ENCODE measurements around the gene MAD1L1.

The MAD1L1 gene

DNA sequence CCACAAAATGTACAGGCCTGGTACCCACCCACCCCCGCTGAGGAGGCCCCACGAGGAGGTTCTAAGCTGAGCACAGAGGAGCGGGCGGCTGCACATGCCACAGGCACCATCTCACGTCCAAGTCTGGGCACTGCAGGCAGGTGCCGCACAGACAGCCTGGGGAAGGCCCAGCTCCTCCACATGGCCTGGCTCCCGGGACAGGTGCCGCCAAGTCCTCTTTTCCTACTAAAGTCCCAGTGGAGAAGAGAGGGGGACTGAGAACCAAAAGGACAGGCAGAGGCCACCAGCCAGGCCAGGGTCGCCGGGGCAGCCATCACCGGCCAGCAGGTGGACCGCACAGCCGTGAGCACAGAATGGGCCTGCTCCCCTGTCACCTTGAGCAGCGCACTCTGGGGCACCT lies 91.1 kb downstream of the MAD1L1 start:
- TF ChIP-seq GATA2 (IDR thresholded peaks at IDR 0.05; ENCODE audit: low read depth, low read length), result no peak
- no peak for TF ChIP-seq GATA3 (IDR thresholded peaks at IDR 0.05; ENCODE audit: low read depth, low read length)

DNA sequence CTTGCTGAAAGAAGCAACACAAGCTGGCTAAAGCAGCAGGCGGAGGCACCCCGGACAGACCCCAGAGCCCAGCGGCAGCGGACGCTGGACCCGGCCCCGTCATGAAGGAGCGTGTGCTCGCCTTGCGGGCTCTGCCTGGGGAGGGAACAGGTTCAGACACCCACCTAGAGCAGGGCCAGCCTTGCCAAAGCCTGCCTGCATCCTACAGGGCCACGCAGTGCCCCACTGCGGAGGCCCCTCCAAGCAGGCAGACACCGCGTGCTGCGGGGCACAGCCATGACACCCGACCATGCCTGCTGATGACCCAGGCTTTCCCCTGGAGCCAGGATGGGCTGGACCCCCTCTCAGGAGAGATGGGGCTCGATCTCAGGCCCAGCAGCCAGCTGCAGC lies 91.7 kb downstream of the MAD1L1 start:
- TF ChIP-seq GATA3 (IDR thresholded peaks at IDR 0.05; ENCODE audit: low read depth, low read length) (no peak), GATA2 (IDR thresholded peaks at IDR 0.05; ENCODE audit: low read depth, low read length) (no peak)

DNA sequence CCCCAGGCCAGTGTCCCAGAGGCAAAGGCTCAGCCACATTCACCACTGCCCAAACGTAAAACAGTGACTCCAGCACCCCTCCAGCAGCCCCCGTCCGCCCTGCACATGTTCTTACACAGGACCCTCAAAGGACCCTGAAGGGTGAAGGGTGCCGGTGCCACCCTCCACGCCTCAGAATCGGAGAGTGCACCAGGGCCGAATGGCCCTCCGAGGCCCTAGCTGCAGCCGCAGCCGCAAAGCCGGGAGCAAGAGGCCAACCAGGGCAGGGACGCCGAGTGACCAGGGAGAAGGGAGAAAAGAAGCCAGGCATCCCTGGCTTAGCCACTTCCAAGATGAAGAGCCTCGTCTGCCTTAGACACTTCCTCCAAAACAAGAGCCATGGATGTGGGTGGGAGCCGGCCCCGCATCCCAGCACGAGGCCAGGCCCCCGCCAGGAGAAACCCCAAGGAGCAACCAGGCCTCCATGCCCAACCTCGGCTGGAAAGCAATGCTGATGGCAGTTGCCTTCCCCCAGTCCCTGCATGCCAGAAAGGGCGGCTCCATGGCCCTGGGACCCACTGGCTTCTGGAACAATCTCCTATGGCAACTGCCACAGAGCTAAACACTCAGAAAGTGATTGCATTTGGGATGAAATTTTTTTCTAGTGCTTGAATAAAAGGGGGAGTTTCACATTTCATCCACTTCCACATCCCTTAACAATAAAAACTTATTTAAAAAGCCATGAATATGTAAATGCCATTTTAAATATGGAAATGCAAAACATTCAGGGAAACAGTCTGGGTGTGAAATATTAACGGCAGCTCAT lies 92.3 kb downstream of the MAD1L1 start:
- TF ChIP-seq GATA2 (IDR thresholded peaks at IDR 0.05; ENCODE audit: low read depth, low read length), result no peak
- TF ChIP-seq GATA3 (IDR thresholded peaks at IDR 0.05; ENCODE audit: low read depth, low read length), result no peak

DNA sequence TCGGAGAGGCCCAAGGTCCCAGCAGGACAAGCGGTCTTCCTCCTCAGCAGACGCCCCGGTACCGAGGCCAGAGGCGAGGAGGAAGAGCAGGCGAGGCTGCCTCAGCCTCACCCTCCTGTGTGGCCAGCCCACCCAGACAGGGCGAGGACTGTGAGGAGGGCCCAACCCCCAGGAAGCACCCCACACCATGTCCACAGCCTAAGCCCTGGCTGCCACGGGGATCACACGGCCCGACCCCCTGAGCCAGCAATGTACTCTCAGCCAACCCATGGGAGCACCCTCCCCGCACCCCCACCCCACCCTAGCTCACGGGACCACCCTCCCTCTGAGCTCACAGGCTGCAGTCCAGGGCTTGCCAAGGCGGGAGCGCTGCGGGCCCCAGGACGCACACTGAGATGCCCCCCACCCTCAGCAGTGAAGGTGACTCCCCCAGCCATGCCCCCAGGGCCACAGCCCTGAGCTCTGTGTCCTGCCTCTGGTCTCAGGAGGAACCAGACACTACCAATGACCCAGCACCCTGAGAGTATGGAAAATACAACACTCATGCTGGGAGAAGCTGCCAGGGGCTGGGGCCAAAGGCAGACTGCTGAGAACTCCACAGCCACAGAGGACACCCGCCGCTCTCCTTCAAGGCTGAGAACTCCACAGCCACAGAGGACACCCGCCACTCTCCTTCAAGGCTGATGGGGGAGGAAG lies 93.6 kb downstream of the MAD1L1 start:
- no peak for TF ChIP-seq GATA3 (IDR thresholded peaks at IDR 0.05; ENCODE audit: low read depth, low read length)
- no peak for TF ChIP-seq GATA2 (IDR thresholded peaks at IDR 0.05; ENCODE audit: low read depth, low read length)

DNA sequence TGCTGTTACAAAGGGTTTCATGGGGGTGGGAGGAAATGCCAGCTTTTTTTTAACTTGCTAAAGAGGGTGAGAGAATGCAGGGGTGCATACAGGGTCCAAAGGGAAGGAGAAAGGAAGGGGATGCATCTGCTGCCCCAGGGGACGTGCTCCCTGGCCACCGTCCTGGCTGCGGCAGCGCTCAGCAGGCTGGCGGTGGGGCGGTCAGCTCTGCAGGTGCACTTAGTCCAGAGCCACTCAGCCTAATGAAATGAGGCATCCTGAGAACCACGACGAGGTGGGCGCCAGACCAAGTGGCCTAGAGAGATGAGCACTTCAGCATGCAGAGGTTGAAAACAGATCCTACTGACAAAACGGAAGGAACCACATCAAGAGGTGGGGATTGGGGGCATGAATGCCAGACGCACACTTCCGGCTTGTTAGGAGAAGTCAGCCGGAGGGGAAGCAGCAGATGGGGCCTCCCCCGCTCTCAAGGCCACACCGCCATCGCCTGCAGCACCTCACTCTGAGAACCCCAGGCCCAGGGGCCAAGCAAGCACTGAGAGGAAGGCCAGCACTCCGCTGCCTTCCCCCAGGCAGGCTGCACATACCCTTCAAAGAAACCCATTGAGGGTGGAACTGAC lies 94.5 kb downstream of the MAD1L1 start:
- no peak for TF ChIP-seq GATA2 (IDR thresholded peaks at IDR 0.05; ENCODE audit: low read depth, low read length)
- no peak for TF ChIP-seq GATA3 (IDR thresholded peaks at IDR 0.05; ENCODE audit: low read depth, low read length)

DNA sequence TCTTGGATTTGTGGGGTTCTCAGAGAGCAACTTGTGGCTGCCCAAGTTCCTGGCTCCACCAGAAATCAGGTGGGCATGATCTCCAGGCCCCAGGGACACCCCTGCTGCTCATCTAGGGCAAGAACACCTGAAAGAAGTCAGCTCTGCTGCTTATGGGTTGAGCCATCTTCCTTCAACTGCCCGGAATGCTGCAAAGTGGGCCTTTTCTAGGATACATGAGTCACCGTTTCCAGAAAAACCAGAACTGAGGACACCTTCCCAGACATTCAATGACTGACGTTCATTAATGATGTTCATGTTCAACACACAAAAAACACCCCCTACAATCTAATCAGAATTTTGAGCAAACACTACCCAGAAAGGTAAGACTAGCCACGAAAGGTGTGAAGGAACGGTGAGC lies 98.0 kb downstream of the MAD1L1 start:
- TF ChIP-seq GATA2 (IDR thresholded peaks at IDR 0.05; ENCODE audit: low read depth, low read length) (no peak), GATA3 (IDR thresholded peaks at IDR 0.05; ENCODE audit: low read depth, low read length) (no peak)

DNA sequence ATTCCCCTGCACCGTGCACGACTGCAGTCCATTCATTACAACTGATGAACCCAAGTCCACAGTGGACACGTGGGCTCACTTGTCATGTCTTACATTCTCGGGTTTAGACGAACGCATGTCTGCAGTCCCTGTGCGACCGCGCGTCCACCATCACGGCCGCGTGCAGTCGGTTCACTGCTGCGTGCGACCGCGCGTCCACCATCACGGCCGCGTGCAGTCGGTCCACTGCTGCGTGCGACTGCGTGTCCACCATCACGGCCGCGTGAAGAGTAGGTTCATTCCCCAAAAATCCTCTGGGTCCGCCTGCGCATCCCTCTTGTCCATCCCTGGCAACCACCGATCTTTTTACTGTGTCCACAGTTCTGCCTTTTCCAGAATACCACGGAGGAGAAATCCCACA lies 100.5 kb downstream of the MAD1L1 start:
- TF ChIP-seq GATA2 (IDR thresholded peaks at IDR 0.05; ENCODE audit: low read depth, low read length) (no peak), GATA3 (IDR thresholded peaks at IDR 0.05; ENCODE audit: low read depth, low read length) (no peak)

DNA sequence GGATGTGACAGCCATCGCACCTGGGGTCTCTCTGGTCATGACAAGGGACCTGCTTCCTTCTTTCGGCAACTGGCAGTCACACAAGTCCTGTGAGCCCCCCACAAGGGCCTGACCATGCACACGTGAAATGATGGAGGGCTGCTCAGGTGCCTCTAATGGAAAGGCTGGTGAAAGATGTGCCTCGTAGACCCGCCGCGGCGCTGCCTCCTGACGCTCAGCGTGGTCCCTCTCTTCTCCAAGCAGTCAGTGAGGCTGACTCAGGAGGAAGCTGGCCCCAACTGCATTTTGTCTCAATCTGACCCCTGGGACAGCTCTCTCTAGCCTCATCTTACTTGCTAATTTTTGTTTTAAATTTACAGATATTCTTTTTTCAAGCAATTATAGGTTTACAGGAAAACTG lies 100.9 kb downstream of the MAD1L1 start:
- TF ChIP-seq GATA3 (IDR thresholded peaks at IDR 0.05; ENCODE audit: low read depth, low read length) (no peak), GATA2 (IDR thresholded peaks at IDR 0.05; ENCODE audit: low read depth, low read length) (no peak)

DNA sequence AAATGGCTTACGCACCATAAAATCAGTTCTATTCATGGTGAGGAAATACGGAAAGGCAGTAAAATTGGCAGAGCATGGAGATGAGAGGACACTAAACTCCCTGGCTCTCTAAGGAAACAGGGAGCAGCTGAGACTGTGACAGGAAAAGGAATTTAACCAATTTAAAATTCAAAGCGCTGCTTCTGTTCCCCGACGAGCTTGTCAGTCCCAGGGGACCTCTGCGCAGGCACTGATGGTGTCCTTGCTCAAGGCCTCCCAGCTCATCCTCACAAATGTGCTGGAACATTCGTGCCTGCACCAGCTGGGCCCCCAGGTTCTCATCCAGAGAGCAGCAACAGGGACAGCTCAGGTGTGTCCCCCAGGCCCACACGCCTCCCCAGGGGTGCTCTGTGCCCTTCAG lies 101.4 kb downstream of the MAD1L1 start:
- no peak for TF ChIP-seq GATA3 (IDR thresholded peaks at IDR 0.05; ENCODE audit: low read depth, low read length)
- TF ChIP-seq GATA2 (IDR thresholded peaks at IDR 0.05; ENCODE audit: low read depth, low read length), result no peak

DNA sequence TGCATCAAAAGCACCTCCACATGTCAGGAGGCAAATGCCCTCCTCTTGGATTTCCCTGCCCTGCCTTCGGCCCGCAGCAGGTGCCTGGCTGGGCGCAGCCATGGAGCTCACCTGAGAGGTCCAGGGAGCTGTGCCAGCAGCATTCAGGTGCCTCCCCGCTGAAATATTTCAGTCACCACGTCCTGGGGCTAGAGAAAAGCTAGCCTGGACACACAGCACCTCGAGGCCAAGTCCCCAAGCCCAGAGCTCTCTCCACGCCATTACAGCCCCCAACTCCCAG lies 102.7 kb downstream of the MAD1L1 start:
- TF ChIP-seq GATA2 (IDR thresholded peaks at IDR 0.05; ENCODE audit: low read depth, low read length), result no peak
- no peak for TF ChIP-seq GATA3 (IDR thresholded peaks at IDR 0.05; ENCODE audit: low read depth, low read length)

DNA sequence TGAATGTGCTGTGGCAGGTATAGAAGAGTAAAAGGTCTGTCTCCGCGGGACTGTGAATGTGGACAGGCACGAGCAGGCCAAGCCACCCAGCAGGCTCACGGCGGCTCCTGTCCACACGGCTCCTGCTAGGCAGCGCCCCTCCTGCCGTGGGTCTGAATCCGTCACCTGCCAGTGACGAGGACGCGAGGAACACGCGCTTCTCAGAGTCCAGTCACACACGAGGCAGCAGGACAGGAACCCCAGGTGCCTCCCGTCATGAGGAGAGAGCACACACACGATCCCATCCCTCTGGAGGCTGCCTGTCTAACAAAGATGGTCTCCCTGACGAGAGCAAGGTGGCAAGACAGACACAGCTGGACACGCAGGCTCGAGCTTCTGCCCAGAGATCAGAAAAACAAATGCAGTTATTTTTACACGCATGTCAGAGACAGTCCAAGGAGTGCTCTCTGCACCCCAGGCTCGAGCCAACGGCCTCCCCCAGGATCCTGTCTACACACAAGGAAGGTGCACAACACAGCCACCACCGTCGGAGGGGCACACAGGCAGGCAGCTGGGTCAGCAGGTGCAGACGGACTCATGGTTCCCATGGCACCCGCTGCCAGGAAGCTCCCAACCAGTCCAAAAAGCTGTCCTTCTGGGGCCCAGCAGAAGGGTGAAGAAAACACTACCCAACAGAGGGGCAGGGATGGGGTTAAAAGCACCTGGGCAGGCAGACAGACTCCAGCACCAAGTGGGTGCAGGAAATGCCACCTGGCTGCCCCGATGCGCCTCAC lies 103.2 kb downstream of the MAD1L1 start:
- no peak for TF ChIP-seq GATA3 (IDR thresholded peaks at IDR 0.05; ENCODE audit: low read depth, low read length)
- TF ChIP-seq GATA2 (IDR thresholded peaks at IDR 0.05; ENCODE audit: low read depth, low read length), result no peak

DNA sequence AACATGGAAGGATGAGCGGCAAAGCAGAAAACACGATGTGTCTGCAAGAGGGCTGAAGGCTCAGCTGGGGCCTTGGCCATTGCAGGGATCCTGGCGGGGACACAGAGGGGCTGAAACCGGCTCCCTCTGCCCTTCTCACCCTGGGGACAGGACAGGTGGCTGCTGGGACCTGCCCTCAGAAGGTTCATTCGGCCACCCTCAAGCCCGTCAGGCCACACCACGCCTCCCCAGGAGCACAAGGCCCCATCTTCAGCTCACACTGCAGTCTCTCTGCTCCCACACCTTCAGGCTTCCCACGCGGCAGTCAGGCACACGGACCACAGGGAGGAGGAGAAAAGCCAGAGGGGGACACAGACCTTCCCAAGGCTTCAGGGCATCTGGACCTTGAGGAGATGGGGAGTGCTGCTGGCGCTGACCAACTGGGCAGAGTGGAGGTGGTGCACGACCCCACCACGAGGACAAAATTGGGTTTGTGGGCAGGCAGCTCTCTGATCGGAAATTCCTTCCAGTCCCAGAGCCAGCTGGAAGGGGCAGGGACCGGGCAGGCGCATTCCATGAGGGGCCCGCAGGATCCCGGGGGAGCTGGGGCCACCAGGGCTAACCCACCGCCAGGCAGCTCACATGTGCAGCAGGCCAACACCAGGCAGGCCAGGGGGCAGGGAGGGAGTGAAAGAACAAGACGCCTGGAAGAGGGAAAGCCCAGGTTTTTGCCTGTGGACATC lies 104.0 kb downstream of the MAD1L1 start:
- TF ChIP-seq GATA3 (IDR thresholded peaks at IDR 0.05; ENCODE audit: low read depth, low read length) (no peak), GATA2 (IDR thresholded peaks at IDR 0.05; ENCODE audit: low read depth, low read length) (no peak)

DNA sequence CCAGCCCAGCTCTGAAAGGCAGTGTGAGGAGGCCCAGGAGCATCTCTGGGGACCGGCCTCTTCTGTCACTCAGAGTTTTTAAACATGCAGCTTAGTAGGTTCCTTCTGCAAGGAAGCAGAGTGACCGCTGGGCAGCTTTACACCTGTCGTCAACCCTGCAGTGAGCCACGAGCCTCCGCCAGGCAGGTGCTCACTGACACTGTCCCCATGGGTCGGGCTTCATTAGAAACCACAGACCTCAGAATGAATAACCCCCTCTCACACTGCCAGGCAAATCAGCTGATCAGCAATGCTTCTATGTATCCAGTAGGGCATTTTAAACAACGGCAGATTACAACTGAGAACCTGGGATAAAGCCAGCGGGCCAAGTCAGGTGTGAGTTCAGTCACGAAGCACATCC lies 106.1 kb downstream of the MAD1L1 start:
- TF ChIP-seq GATA2 (IDR thresholded peaks at IDR 0.05; ENCODE audit: low read depth, low read length), result no peak
- TF ChIP-seq GATA3 (IDR thresholded peaks at IDR 0.05; ENCODE audit: low read depth, low read length), result no peak

DNA sequence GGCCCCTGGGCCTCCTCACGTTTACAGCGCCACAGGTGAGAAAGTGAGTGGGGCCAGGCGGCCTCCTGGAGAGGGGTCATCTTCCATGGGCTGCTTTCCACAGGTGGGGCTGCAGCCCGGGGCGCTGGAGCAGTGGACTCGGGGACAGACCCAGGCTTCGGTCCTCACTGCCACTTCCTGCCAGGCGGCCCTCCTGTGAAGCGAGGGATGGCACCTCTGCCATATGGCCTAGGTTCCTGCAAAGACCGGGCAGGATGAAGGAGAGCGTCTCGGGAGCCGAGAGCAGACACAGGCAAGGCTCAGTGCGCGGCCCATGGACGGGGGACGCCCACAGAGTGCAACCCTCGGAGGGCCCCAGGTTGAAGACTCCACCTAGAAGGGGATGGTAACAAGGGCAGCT lies 106.8 kb downstream of the MAD1L1 start:
- TF ChIP-seq GATA3 (IDR thresholded peaks at IDR 0.05; ENCODE audit: low read depth, low read length) (no peak), GATA2 (IDR thresholded peaks at IDR 0.05; ENCODE audit: low read depth, low read length) (no peak)
